ENCODE data around the gene RPS27A.
"Not testable (repeated sequence)": the region's sequence is repeated elsewhere in the genome, so short reads cannot be mapped to it uniquely, and the experiment has no call there.

- not testable (repeated sequence) for TF ChIP-seq POLR2A (IDR thresholded peaks at IDR 0.05)
- TF ChIP-seq, protein P1, sequence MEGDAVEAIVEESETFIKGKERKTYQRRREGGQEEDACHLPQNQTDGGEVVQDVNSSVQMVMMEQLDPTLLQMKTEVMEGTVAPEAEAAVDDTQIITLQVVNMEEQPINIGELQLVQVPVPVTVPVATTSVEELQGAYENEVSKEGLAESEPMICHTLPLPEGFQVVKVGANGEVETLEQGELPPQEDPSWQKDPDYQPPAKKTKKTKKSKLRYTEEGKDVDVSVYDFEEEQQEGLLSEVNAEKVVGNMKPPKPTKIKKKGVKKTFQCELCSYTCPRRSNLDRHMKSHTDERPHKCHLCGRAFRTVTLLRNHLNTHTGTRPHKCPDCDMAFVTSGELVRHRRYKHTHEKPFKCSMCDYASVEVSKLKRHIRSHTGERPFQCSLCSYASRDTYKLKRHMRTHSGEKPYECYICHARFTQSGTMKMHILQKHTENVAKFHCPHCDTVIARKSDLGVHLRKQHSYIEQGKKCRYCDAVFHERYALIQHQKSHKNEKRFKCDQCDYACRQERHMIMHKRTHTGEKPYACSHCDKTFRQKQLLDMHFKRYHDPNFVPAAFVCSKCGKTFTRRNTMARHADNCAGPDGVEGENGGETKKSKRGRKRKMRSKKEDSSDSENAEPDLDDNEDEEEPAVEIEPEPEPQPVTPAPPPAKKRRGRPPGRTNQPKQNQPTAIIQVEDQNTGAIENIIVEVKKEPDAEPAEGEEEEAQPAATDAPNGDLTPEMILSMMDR (IDR thresholded peaks at IDR 0.05), result not testable (repeated sequence)
Measured at GRCh38 chr2:55241582-55241981, 9.1 kb downstream of the RPS27A start.
